ENCODE data around the gene RRM2. TPM values are rescaled to one million over a fixed set of nuclear protein-coding genes. Genes with fewer than 3 reads are reported as not detected.

RRM2 gene
- 564 TPM for polyA plus RNA-seq (2012; ENCODE audit: insufficient read depth, insufficient read length)

DNA sequence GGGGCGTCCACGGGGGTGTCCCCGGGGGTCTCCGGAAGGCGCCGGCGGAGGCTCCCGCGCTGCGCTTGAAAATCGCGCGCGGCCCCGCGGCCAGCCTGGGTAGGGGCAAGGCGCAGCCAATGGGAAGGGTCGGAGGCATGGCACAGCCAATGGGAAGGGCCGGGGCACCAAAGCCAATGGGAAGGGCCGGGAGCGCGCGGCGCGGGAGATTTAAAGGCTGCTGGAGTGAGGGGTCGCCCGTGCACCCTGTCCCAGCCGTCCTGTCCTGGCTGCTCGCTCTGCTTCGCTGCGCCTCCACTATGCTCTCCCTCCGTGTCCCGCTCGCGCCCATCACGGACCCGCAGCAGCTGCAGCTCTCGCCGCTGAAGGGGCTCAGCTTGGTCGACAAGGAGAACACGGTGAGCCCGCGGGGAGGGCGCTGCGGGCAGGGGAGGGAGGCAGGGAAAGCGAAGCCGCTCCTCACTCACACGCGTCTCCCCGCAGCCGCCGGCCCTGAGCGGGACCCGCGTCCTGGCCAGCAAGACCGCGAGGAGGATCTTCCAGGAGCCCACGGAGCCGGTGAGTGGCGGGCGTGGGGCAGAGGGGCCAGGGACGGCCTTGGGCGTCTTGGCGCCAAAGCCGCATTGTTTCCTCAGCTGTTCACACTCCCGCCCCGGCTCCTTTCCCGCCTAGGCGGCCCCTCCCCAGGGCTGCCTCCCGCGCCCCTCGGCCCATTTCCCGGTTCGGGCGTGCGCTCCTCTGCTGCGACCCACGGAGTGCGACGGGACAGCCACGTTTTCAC lies at the start of gene RRM2:
RRM2 (plus strand) TSS at position 240 of the 781 bp plus-strand sequence; CDS start at position 300, 60 bp downstream.
- H3K4me3 ChIP-seq (ENCODE audit: low read length), result peak within 1 kb of the TSS; percentile 91
- peak; percentile 95 for DNase-seq (ENCODE audit: low read depth, low spot score)

DNA sequence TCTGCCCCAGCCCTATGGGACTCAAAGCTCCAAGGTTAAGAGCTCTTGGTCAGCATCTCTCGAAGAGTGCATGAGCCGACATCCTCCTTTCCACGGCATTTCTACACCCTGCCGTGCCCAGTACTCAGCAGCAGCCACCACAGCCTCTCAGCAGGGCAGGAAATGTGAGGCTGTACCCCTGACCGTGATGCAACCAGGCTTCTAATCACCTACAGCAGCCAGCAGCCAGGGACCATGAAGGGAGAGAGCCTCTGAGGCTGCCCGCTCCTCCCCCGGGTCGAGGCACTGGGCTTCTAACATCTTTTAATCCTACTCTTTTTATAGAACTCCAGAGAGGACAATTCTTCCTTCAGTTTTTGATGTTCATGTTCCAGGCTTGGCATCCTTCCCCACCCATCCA lies 48.8 kb upstream of the RRM2 start:
- no peak overlapping the region for H3K4me3 ChIP-seq (ENCODE audit: low read length)
- DNase-seq (ENCODE audit: low read depth, low spot score), result no peak

DNA sequence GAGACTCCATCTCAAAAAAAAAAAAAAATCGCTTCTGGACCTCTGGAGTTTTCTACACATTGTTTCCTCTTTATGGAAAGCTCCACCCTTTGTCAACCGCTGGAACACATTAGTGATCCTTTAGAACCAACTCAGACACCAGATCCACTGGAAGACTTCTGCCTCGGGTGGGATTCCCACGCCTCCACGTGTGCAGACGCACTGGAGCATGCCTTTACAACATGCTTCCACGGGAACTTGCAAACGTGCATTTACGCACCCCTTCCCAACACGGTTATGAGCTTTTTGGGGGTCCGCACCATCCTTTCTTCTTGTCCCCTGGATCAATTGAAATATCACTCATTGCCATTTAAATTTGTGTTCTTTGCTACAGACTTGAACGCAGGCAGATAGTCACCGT lies 47.4 kb upstream of the RRM2 start:
- no peak overlapping the region for H3K4me3 ChIP-seq (ENCODE audit: low read length)
- DNase-seq (ENCODE audit: low read depth, low spot score), result no peak

DNA sequence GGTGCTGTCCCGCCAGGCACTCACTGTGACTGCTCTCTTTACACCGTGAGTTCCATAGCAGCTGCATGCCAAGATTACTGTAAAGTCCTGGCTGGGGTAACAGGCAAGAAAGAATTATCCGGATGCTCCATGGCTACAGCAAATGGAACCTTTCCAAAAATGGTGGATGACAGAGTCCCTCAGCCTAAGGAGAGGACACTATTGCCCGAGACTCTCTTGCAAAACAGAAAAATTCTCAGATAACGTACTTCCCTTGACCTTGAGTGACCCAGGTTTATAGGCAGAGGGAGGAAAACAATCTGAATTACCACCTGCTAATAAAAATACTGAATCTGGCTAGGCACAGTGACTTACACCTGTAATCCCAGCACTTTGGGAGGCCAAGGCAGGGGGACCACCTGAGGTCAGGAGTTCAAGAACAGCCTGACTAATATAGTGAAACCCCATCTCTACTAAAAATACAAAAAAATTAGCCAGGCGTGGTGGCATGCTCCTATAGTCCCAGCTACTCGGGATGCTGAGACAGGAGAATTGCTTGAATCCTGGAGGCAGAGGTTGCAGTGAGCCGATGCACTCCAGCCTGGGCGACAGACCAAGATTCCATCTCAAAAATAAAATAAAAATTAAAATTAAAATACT lies 46.8 kb upstream of the RRM2 start:
- no peak overlapping the region for H3K4me3 ChIP-seq (ENCODE audit: low read length)
- no peak for DNase-seq (ENCODE audit: low read depth, low spot score)

DNA sequence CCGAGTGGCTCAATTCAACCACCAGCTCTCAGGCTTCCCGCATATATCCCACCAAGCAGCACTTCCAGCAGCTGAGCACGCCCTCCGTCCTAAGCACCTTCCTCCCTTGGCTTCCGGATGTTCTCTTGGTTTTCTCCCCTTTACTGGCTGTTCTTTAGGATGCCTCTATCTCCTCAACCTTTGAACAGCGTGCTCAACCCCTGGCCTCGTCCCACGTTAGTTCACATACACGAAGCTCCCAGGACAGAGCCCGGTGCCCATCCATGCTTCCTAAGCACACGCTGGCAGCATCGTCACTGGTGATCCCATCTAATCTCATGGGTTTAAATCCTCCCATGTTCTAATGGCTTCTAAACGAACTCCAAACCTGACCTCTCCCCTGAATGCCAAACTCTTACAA lies 46.0 kb upstream of the RRM2 start:
- no peak for DNase-seq (ENCODE audit: low read depth, low spot score)

DNA sequence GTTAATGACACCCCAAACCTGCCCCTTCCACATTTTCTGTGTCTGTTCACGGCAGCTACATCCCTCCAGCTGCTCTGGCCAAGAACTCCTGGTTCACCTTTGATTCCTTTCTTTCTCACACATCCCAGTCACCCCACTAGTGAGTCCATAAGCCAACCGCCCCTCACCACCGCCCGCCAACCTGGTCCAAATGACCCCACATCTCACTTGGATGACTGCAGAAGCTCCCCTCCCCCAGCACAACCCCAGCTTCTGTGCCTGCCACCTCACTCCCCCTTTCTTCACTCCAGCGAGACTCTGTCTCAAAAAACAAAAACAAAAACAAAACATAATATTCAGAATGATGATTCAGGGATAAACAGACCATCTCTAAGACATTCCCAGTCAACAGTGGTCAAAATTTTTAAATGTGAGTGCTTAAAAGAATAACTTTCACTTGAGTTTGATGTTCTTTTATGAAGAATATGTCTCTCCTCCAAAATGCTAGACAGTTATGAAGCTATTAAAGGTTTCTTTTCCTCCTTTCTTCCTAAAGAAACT lies 45.5 kb upstream of the RRM2 start:
- H3K4me3 ChIP-seq (ENCODE audit: low read length), result no peak overlapping the region
- DNase-seq (ENCODE audit: low read depth, low spot score), result no peak

More for the DNA sequence above, 46.0 kb upstream of the RRM2 start:
- H3K4me3 ChIP-seq (ENCODE audit: low read length), result no peak overlapping the region

DNA sequence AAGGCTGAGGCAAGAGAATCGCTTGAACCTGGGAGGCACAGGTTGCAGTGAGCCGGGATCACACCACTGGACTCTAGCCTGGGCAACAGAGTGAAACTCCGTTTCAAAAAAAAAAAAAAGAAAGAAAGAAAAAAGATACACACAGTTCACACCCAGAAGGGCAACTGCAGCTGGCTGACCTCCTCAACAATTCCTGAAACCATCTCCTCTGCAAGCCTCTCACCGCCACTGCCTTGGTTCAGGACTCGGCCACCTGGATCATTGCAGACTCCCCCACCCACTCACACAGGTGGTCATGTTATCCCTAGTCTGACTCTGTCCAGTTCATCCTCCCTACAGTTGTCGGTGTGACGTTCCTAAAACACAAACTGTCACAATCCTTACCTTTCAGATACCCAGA lies 44.5 kb upstream of the RRM2 start:
- H3K4me3 ChIP-seq (ENCODE audit: low read length), result no peak overlapping the region
- DNase-seq (ENCODE audit: low read depth, low spot score), result no peak

DNA sequence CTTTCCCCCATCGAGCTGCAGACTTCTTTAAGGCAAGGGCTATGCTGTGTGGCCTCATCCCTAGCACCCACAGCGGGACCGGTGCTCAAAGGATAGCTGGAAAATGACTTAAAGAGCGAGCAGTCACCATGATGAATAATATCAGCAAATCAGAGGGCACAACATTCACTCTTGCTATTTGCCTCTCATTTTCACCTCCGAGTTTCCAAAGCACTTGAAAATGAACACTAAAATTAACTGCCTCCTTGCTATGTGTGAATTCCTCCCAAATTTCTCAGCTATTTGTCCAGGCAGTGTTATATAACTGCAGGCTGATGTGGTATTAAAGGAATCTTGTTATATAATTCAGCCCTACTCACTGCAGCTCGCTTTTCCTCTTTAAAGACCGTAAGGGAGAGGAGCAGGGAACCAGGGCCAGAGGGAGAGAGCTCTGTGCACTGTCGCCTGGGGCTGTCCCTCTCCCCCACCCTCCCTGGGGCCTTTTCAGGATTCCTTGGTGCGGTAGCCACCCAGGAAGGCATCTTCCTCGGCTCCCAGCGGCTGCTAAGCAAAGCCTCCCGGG lies 43.8 kb upstream of the RRM2 start:
- no peak overlapping the region for H3K4me3 ChIP-seq (ENCODE audit: low read length)

DNA sequence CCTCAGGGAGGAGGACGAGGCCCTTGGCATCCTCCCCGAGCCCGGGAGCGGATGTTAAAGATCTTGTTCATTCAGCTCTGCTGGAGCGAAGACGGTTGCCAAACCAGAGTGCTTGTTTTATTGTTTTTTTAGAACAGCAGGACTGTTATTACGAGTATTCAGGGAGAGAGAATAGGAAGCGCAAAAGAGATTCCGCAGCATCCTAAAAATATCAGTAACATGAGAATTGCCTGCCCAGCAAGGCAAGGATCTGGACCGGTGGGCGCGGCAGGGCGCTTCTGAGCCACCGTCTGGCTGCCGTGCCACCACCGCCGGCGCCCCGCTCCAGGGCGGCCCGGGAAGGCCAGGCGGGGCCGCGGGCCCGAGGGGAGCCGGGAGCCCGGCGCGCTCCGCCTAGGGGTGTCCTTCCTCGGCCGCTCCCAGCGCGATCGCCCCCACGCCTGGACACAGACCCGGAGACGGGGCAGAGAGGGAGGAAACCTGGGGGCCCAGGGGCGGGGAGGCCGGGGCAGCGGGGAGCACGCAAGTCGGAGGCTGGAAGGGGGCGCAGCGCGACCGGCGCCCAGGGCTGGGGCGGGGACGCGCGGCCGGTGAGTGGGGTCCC lies 43.2 kb upstream of the RRM2 start:
- no peak overlapping the region for H3K4me3 ChIP-seq (ENCODE audit: low read length)
- no peak for DNase-seq (ENCODE audit: low read depth, low spot score)

More for the DNA sequence above, 43.8 kb upstream of the RRM2 start:
- no peak for DNase-seq (ENCODE audit: low read depth, low spot score)

DNA sequence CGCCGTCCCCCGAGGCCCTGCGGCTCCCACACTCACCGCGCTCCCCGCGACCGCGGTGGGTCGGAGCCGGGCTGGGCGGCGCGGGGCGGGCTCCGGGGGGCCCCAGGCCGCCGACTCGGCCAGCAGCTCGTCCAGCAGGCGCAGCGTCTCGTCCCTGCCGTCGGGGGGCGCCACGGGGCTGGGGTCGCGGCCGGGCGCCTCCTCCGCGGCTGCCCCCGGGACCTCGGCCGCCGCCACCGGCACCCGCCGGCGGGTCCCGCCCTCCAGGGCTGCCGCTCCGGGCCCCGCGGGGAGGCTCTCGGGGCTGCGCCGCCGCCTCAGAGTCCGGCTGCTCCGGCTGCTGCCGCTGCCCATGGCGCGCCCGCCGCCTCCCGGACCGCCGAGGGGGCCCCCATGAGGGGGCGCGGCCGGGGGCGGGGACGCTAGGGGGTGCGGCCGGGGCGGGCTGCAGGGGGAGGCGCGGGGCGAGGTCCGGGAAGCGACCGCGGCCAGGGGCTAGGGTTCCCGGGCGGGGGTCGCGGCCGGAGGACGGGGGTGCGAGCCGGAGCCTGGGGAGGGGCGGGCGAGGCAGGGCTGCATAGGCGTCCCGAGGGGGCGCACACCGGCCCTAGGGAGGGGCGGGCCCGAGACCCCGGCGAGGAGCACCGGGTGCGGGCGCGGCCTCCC lies 42.5 kb upstream of the RRM2 start, which contains the start of gene CYS1:
CYS1 (minus strand) TSS at position 542 of the 666 bp plus-strand sequence; CDS start at position 354, 188 bp downstream.
- no peak for DNase-seq (ENCODE audit: low read depth, low spot score)
- no peak within 1 kb of the TSS for H3K4me3 ChIP-seq (ENCODE audit: low read length)

DNA sequence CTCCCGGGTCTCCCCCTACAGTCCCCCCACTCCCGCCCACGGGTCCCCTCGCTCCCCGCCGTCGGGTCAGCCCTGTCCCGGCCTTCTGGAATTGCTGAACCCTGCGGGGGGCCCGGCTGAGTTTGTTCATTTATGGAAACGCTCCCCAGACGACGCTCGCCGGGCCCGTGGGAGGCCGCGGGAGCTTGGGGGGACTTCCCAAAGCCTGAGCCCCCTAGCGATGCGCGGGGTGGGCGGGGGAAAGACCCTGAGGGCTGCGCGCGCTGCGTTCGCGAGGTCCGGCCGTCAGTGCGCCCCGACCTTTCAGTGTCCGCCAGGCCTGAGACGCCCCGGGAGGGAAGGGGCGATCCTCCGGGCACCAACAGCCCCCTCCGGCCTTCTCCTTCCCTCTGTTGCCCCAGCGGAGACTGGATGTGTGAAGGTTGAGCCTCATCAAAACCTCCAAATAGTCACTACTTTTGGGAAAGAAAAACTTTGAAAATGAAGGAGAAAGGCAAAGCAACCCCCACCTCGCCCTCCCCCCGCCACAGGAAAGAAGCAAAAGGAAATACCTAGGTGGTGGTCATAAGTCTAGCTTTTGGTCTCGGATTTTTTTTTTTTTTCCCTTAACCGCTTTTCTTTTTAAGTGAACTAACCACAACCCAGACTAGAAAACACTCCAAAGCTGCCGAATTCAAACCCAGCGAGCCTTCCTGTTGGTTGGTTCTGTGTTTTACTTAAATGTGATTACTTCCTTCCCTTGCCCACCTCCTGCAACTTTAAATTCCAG lies 41.8 kb upstream of the RRM2 start:
- DNase-seq (ENCODE audit: low read depth, low spot score), result peak; percentile 69

DNA sequence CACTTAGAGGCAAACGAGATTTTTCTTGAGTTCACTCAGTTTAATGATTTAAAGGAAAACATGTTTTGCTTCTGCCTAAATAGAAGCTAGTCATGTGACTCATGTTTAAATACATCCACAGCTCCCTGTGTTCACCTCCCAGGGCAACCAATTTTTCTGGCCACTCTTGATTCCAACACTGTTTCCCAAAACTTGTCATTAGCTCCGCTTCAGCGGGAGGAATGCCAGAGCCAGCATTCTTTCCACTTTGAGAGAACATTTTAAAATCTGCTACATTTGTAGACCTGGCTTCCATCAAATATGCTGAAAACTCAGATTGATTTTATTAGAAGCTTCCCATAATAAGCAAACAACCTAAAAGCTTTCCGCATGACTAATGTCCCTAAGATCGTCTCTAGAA lies 39.5 kb upstream of the RRM2 start:
- H3K4me3 ChIP-seq (ENCODE audit: low read length), result no peak overlapping the region
- DNase-seq (ENCODE audit: low read depth, low spot score), result no peak

More for the DNA sequence above, 41.8 kb upstream of the RRM2 start:
- H3K4me3 ChIP-seq (ENCODE audit: low read length), result no peak overlapping the region

DNA sequence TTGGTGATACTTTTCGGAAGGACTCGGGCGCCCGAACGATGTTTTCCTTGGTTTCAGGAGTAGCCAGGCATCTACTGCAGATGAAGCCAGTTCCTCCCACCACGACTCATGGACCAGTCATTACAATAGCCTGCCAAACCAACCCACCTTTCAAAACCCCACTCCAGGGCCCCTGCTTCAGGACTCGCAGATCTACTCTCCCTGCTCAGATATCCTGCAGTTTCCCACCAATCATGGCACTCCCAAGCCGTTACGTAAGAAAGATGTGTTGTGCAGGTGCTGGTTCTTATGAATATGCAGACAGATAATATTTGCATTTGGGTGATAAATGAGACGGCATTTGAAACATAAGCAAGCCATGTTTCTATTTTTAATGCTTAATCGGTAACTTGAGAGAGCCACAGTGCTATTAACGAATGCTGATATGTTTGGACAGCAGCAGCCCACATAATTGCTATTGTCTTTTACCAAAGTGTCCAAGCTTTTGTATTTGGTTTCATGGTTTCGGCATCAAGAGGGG lies 38.8 kb upstream of the RRM2 start:
- DNase-seq (ENCODE audit: low read depth, low spot score), result no peak
- no peak overlapping the region for H3K4me3 ChIP-seq (ENCODE audit: low read length)

DNA sequence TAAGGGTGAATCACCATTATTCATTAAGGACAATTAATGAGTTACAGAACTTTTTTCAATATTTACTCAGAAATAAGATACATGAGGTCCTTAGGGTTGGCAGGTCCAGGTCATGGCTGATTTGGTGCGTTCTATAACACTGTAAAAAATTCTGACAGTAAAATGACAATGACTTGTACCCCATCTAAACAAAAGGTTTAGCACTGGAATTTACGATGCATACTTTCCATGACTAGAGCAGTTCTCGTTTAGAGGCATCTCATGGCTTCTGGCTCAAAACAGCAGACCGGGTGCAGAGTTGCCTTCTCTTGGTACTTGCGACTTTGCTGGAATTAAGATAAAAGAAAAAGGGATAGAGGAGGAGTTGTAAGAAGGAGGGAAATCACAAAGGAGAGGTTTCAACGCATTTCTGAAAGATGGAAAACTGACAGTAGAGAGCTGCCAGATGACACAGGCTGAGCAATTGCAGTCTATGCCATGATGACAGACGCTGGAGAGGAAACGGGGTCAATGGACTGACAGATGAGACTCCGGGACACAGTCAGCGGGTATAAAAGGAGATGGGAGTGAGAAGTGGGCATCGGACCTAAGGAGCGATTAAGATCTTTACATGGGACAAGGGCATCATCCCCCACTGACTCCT lies 38.2 kb upstream of the RRM2 start:
- no peak overlapping the region for H3K4me3 ChIP-seq (ENCODE audit: low read length)
- DNase-seq (ENCODE audit: low read depth, low spot score), result no peak

DNA sequence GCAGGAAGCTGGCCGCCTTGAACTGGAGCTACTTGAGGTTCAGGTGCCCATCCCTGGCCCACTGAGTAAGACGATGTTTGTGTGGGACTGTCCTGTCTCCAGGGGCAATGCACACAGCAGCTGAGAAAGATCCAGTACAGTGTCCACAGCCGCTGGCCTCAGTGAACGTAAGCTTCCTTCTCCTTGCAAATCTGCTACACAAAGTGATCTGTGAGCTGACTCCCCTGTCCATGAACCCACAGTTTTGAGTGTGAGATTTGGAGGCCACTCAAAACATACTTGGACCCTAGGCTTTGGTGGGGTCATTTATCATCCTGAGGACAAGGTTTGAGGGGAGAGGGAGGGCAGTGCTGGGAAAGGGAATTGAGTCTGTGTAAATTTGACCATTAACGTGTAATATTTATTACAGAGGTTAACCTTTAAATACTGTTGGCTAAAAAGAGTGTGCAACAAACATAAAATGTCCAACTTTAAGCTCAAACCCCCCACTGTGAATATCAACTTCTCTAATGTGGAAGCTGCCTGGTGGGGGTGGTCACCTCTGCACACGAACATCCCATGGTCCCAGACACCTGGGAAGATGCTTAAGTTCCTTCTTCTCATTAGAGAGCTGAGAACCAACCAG lies 37.4 kb upstream of the RRM2 start:
- DNase-seq (ENCODE audit: low read depth, low spot score), result no peak

DNA sequence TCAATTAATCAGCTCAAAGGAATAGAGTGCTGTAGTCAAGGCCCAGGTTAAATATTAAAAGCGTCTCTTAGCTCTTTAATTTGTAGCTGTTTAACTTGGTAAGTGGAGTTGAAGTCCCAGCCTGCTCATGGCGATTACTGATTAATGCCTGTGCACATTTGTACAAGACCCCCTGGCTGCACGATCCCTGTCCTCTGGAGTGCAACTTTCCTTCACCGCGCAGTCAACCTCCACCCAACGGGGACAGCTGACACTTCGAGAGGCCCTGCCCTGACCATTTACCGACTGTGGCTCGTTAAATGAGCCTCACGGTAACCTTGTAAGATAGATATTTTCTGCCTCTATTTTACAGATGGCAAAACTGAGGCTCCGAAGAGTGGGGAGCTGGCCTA lies 36.9 kb upstream of the RRM2 start:
- no peak overlapping the region for H3K4me3 ChIP-seq (ENCODE audit: low read length)
- DNase-seq (ENCODE audit: low read depth, low spot score), result no peak

More for the DNA sequence above, 37.4 kb upstream of the RRM2 start:
- H3K4me3 ChIP-seq (ENCODE audit: low read length), result no peak overlapping the region

DNA sequence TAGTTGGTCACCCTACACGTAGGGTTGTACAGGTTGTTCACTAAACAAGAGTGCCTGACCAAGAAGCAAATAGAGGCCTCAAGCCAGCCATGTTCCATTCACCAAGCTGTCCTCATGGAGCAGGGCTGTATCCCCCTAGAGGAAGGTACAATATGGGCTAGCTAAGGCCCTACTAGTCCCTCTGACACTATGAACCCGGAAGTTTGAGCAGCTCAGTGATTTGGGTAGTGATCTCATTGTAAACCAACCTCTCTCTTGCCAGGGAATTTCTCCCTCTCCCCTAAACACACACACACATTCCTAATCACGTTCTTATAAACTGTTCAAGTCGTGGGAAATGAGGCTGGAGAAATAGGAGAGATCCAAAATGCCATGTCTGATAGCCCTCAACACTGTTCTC lies 35.6 kb upstream of the RRM2 start:
- no peak for DNase-seq (ENCODE audit: low read depth, low spot score)
- no peak overlapping the region for H3K4me3 ChIP-seq (ENCODE audit: low read length)
